ENCODE measurements around the gene BACE2. TPM values are rescaled to one million over a fixed set of nuclear protein-coding genes. Genes with fewer than 3 reads are reported as not detected.

The BACE2 gene
- total and polyA plus RNA-seq, 2 of the 4 experiments (the other 2 are of a cell fraction) = 17.0 to 35.5 TPM

DNA sequence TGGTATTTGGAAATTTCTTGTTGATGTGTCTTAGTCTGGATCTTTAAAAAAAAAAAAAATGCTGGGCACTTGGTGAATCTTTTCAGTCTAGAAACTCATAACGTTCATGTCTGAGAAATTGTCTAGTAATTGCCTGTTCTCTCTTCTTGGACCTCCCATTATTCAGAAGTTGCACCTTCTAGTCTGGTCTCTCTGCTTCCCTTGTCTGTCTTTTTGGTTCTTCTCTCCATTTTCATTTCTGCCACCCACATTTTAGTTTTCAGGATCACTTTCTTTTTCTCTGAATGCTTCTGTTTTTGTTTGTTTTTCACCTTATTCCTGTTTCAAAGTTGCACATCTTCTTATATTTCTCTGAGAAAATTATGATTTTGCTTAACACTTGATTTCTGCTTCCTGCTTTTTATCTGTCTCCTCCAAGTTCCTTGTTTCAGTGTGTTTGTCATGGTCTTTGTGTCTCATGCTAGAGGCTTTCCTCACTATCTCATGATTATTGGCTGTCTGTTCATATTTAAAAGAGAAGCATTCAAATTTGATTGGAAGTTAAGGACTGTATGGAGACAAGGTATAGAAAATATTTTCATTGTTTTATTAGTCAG, 21.3 kb downstream of the BACE2 start:
- Histone ChIP-seq H3K9me1 (ENCODE audit: insufficient read depth, low read length) (no peaks in the 10 kb centered on the region), H3K27me3 (ENCODE audit: control insufficient read depth, insufficient read depth, low read length) (no peaks in the 10 kb centered on the region), H4K5ac (ENCODE audit: low read depth, low read length) (no peak overlapping the region), H2BK15ac (ENCODE audit: low read depth, low read length) (no peak overlapping the region), H4K20me1 (ENCODE audit: insufficient read depth, low read length) (no peaks in the 10 kb centered on the region), H3K79me1 (ENCODE audit: low read depth in 1 of 2, low read length in 2 of 2) (no peaks in the 10 kb centered on the region), H3K18ac (ENCODE audit: low read depth, low read length) (no peak overlapping the region), H3K4me1 (ENCODE audit: control insufficient read depth, insufficient read depth, low read length) (no peaks in the 10 kb centered on the region), H2BK5ac (ENCODE audit: low read depth, low read length, poor library complexity, severe bottlenecking) (no peak overlapping the region), H4K8ac (ENCODE audit: low read depth in 2 of 2, low read length in 2 of 2) (no peak overlapping the region), H3K56ac (ENCODE audit: extremely low read depth, insufficient read depth, low read length) (no peak overlapping the region), H2BK120ac (ENCODE audit: low read depth, low read length) (no peak overlapping the region), H2AFZ (replicated peaks; ENCODE audit: low read length, poor library complexity) (no peak overlapping the region), H3K14ac (replicated peaks; ENCODE audit: low read depth, low read length) (no peak overlapping the region), H3K4me2 (ENCODE audit: low read depth, low read length) (no peak overlapping the region), H3K4me3 (ENCODE audit: insufficient read depth, low read depth, low read length) (no peak overlapping the region), H2BK20ac (ENCODE audit: low read depth, low read length) (no peak overlapping the region), H3K9me3 (ENCODE audit: control insufficient read depth, insufficient read depth, low read length) (no peaks in the 10 kb centered on the region), H3K4ac (ENCODE audit: low read depth, low read length) (no peak overlapping the region), H3K36me3 (ENCODE audit: control insufficient read depth, insufficient read depth, low read length) (no peaks in the 10 kb centered on the region), H3K27ac (ENCODE audit: insufficient read depth, low read length) (no peak overlapping the region), H3K9ac (ENCODE audit: low read depth, low read length) (no peak overlapping the region), H3K23ac (ENCODE audit: low read depth, low read length) (no peak overlapping the region), H4K91ac (ENCODE audit: insufficient read depth, low read depth, low read length) (no peak overlapping the region), H2AK9ac (replicated peaks; ENCODE audit: low read depth, low read length, poor library complexity) (no peak overlapping the region), H2AK5ac (ENCODE audit: low read depth, low read length) (no peak overlapping the region)
- BruUV-seq (replicated peaks) = no TSS peak
- dilution Hi-C loops (cut with HindIII; ENCODE audit: low sequenced_read_pairs, unreplicated experiment) = no loop called here
- POLR2A ChIA-PET (ENCODE audit: unreplicated experiment) = no interaction called here
- in situ Hi-C loops (cut with MboI; ENCODE audit: low sequenced_read_pairs) = no loop called here
- WGBS, 2 experiments (ENCODE audit: extremely low coverage in 2 of 2, insufficient read length in 1 of 2) = 86% methylated on average over 1 of the region's 1 CpG; no CpG with 5 or more reads in 1 of the 2 experiments
- intact Hi-C loops (cut with micrococcal nuclease) = no loop called here
- ATAC-seq (ENCODE audit: low read depth) (no peak), DNase-seq (no peak)
- CTCF ChIA-PET = no interaction called here
- TF ChIP-seq MXI1 (IDR thresholded peaks at IDR 0.05; ENCODE audit: borderline replicate concordance, low read depth, low read length) (no peak), RAD21 (IDR thresholded peaks at IDR 0.05; ENCODE audit: low read length) (no peak), RCOR1 (IDR thresholded peaks at IDR 0.05; ENCODE audit: insufficient replicate concordance, low read length) (no peak), RFX5 (IDR thresholded peaks at IDR 0.05; ENCODE audit: low read depth, low read length) (no peak), FOS (IDR thresholded peaks at IDR 0.05; ENCODE audit: low read depth, low read length) (no peak), POLR2A (IDR thresholded peaks at IDR 0.05; ENCODE audit: low read depth, low read length) (no peak), NFE2L2 (IDR thresholded peaks at IDR 0.05; ENCODE audit: low read depth, low read length) (no peak), MAFK (IDR thresholded peaks at IDR 0.05; ENCODE audit: low read depth, low read length) (no peak), CHD1 (IDR thresholded peaks at IDR 0.05; ENCODE audit: low read depth, low read length) (no peak), SMC3 (IDR thresholded peaks at IDR 0.05; ENCODE audit: low read depth, low read length) (no peak)
- TF ChIP-seq, protein P1, sequence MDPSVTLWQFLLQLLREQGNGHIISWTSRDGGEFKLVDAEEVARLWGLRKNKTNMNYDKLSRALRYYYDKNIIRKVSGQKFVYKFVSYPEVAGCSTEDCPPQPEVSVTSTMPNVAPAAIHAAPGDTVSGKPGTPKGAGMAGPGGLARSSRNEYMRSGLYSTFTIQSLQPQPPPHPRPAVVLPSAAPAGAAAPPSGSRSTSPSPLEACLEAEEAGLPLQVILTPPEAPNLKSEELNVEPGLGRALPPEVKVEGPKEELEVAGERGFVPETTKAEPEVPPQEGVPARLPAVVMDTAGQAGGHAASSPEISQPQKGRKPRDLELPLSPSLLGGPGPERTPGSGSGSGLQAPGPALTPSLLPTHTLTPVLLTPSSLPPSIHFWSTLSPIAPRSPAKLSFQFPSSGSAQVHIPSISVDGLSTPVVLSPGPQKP (IDR thresholded peaks at IDR 0.05; ENCODE audit: borderline replicate concordance, low read depth, low read length) = no peak
- TF ChIP-seq, protein P2, sequence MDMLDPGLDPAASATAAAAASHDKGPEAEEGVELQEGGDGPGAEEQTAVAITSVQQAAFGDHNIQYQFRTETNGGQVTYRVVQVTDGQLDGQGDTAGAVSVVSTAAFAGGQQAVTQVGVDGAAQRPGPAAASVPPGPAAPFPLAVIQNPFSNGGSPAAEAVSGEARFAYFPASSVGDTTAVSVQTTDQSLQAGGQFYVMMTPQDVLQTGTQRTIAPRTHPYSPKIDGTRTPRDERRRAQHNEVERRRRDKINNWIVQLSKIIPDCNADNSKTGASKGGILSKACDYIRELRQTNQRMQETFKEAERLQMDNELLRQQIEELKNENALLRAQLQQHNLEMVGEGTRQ (IDR thresholded peaks at IDR 0.05; ENCODE audit: low read depth, low read length) = no peak
- TF ChIP-seq, protein P3, sequence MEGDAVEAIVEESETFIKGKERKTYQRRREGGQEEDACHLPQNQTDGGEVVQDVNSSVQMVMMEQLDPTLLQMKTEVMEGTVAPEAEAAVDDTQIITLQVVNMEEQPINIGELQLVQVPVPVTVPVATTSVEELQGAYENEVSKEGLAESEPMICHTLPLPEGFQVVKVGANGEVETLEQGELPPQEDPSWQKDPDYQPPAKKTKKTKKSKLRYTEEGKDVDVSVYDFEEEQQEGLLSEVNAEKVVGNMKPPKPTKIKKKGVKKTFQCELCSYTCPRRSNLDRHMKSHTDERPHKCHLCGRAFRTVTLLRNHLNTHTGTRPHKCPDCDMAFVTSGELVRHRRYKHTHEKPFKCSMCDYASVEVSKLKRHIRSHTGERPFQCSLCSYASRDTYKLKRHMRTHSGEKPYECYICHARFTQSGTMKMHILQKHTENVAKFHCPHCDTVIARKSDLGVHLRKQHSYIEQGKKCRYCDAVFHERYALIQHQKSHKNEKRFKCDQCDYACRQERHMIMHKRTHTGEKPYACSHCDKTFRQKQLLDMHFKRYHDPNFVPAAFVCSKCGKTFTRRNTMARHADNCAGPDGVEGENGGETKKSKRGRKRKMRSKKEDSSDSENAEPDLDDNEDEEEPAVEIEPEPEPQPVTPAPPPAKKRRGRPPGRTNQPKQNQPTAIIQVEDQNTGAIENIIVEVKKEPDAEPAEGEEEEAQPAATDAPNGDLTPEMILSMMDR (conservative IDR thresholded peaks at IDR 0.05; ENCODE audit: low read depth, low read length) = no peak

Data from IMR-90 (cell line).